CD14-positive monocyte (primary cell): Measurements from ENCODE around the gene CREBBP. TPM values are rescaled to one million over a fixed set of nuclear protein-coding genes. Genes with fewer than 3 reads are reported as not detected.

Experiments used
- DNase-seq, 3 donors: peaks; one replicate each; pipeline ENCODE4 v3.0.0-alpha.2; 2011 to 2022
- H2AFZ ChIP-seq: 2 replicates; pipeline ENCODE4 v1.6.0; 2012; ENCODE audit warnings: mild to moderate bottlenecking, low read depth, low read length, inconsistent platforms; ENCODE audit not compliant: insufficient read depth, poor library complexity, severe bottlenecking
- H3K27ac ChIP-seq, 2 donors: 1 replicate in 1 of 2; 2 replicates in 1 of 2; pipeline ENCODE4 v1.5.1; 2012 to 2013; ENCODE audit warnings: low read length in 2 of 2, control low read depth in 1 of 2, inconsistent platforms in 1 of 2, low read depth in 1 of 2, mild to moderate bottlenecking in 1 of 2
- H3K27me3 ChIP-seq, 2 donors: one replicate each; pipeline versions ENCODE4 v1.6.0 to v1.6.1; 2011 to 2013; ENCODE audit warnings: low read length in 2 of 2; ENCODE audit not compliant: control insufficient read depth in 2 of 2, insufficient read depth in 2 of 2
- H3K36me3 ChIP-seq, 2 donors: replicated peaks in 1 of 2; 1 replicate in 1 of 2; 2 replicates in 1 of 2; pipeline versions ENCODE4 v1.5.1 to v1.6.1; 2012 to 2013; ENCODE audit warnings: low read length in 2 of 2, control low read depth in 1 of 2, inconsistent platforms in 1 of 2, mild to moderate bottlenecking in 1 of 2; ENCODE audit not compliant: insufficient read depth in 2 of 2, control insufficient read depth in 1 of 2
- H3K4me1 ChIP-seq, 2 donors: 1 replicate in 1 of 2; 2 replicates in 1 of 2; pipeline versions ENCODE4 v1.5.1 to v1.6.1; 2012 to 2013; ENCODE audit warnings: low read length in 2 of 2, control low read depth in 1 of 2, inconsistent platforms in 1 of 2, mild to moderate bottlenecking in 1 of 2, moderate library complexity in 1 of 2; ENCODE audit not compliant: insufficient read depth in 2 of 2, control insufficient read depth in 1 of 2
- H3K4me2 ChIP-seq: replicated peaks from 2 replicates; pipeline ENCODE3; 2012; ENCODE audit warnings: low read length, moderate library complexity, mild to moderate bottlenecking; ENCODE audit not compliant: poor library complexity, severe bottlenecking; ENCODE audit errors: extremely low read depth
- H3K4me3 ChIP-seq, 3 experiments: fragments of 200-600 bp in 1 of 3; sonication (generic) in 1 of 3; replicated peaks in 1 of 3; 1 replicate in 2 of 3; 2 replicates in 1 of 3; pipeline ENCODE4 v1.5.1; 2011 to 2013; ENCODE audit warnings: low read length in 3 of 3, mild to moderate bottlenecking in 3 of 3, control low read depth in 2 of 3, low read depth in 2 of 3, inconsistent platforms in 1 of 3, moderate library complexity in 1 of 3
- H3K79me2 ChIP-seq: 2 replicates; pipeline ENCODE4 v1.6.0; 2012; ENCODE audit warnings: mild to moderate bottlenecking, control low read depth, inconsistent platforms, low read length, moderate library complexity; ENCODE audit not compliant: insufficient read depth
- H3K9ac ChIP-seq: 2 replicates; pipeline ENCODE4 v1.6.0; 2017; ENCODE audit warnings: low read length, mild to moderate bottlenecking; ENCODE audit not compliant: insufficient read depth, poor library complexity, severe bottlenecking
- H3K9me3 ChIP-seq, 2 donors: replicated peaks in 1 of 2; 1 replicate in 1 of 2; 2 replicates in 1 of 2; pipeline versions ENCODE4 v1.5.1 to v1.6.1; 2012 to 2013; ENCODE audit warnings: low read length in 2 of 2, control low read depth in 1 of 2; ENCODE audit not compliant: control insufficient read depth in 1 of 2, insufficient read depth in 1 of 2
- H4K20me1 ChIP-seq: 2 replicates; pipeline ENCODE4 v1.6.0; 2012; ENCODE audit warnings: mild to moderate bottlenecking, low read length, control low read depth, moderate library complexity; ENCODE audit not compliant: insufficient read depth
- H3K27ac Mint-ChIP-seq, 7 donors: one replicate each; pipeline ENCODE4 v1.8.0; 2020; ENCODE audit warnings: mild to moderate bottlenecking in 7 of 7, mixed read lengths in 7 of 7, moderate library complexity in 6 of 7, inconsistent platforms in 2 of 7
- H3K27me3 Mint-ChIP-seq, 3 donors: one replicate each; pipeline ENCODE4 v1.8.0; 2021 to 2022; ENCODE audit warnings: low read depth in 3 of 3, mild to moderate bottlenecking in 3 of 3, mixed read lengths in 3 of 3, moderate library complexity in 3 of 3, inconsistent platforms in 1 of 3
- H3K36me3 Mint-ChIP-seq, 2 donors: one replicate each; pipeline ENCODE4 v1.8.0; 2020; ENCODE audit warnings: mixed read lengths in 2 of 2, inconsistent platforms in 1 of 2, mild to moderate bottlenecking in 1 of 2
- H3K4me1 Mint-ChIP-seq: one replicate; pipeline ENCODE4 v1.8.0; 2020; ENCODE audit warnings: mild to moderate bottlenecking, mixed read lengths
- H3K4me3 Mint-ChIP-seq, 2 donors: one replicate each; pipeline ENCODE4 v1.8.0; 2020; ENCODE audit warnings: mild to moderate bottlenecking in 2 of 2, mixed read lengths in 2 of 2, moderate library complexity in 1 of 2
- H3K9me3 Mint-ChIP-seq, 7 donors: one replicate each; pipeline ENCODE4 v1.8.0; 2020 to 2022; ENCODE audit warnings: mixed read lengths in 7 of 7, mild to moderate bottlenecking in 6 of 7, moderate library complexity in 6 of 7, inconsistent platforms in 2 of 7
- WGBS: methylation state at CpG from one replicate; pipeline ENCODE4 v1.1.5; 2013; ENCODE audit warnings: missing lambda C conversion rate; ENCODE audit not compliant: insufficient coverage; 5-methylcytosine and 5-hydroxymethylcytosine counted together
- intact Hi-C, 2 donors: fragments of 100-400 bp; cut with micrococcal nuclease; formaldehyde crosslinking; loops; one replicate each; pipeline versions ENCODE4 v1.15.0 to v1.15.1; 2023
- polyA plus RNA-seq, 3 donors: library from polyadenylated mRNA; depleted of rRNA in 1 of 3; unstranded in 2 of 3; stranded (reverse) in 1 of 3; fragments of 300-500 nt in 2 of 3; fragments of >200 nt in 1 of 3; fragmentation: Illumina TruSeq in 2 of 3; gene quantifications; 1 replicate in 2 of 3; 2 replicates in 1 of 3; pipeline ENCODE4 v1.2.3, GENCODE V29; 2012 to 2021
- TF ChIP-seq, protein P1 (sequence below): fragments of 200-600 bp; IDR thresholded peaks from one replicate; pipeline ENCODE4 v1.8.0; 2022; ENCODE audit warnings: antibody characterized with exemption, mild to moderate bottlenecking

The CREBBP gene
- polyA plus RNA-seq, 3 donors = 2.1 to 26.9 (median 6.2) TPM

GRCh38 chr16:3713587-3714242 is 166.8 kb downstream of the CREBBP start:
- Mint-ChIP-seq H3K36me3 (peaks cover 19 to 26% of the 10 kb centered on the region in 2 donors), H3K27me3 (peaks cover 0 to 9% (median 0%) of the 10 kb centered on the region in 3 donors), H3K4me3 (no peak overlapping the region), H3K4me1 (peaks cover 14% of the 10 kb centered on the region), H3K27ac (peak overlapping the region in 2 of 7 donors; percentile 27 to 46), H3K9me3 (peaks cover 0 to 2% (median 0%) of the 10 kb centered on the region in 7 donors)
- Histone ChIP-seq H3K9me3 (no peaks in the 10 kb centered on the region), H3K79me2 (peaks cover 22% of the 10 kb centered on the region), H3K27me3 (no peaks in the 10 kb centered on the region), H3K27ac (no peak overlapping the region), H2AFZ (no peak overlapping the region), H4K20me1 (no peaks in the 10 kb centered on the region), H3K4me1 (peaks cover 15 to 19% of the 10 kb centered on the region in 2 donors), H3K9ac (no peak overlapping the region), H3K4me2 (no peak overlapping the region), H3K36me3 (peaks cover 2 to 8% of the 10 kb centered on the region in 2 donors), H3K4me3 (no peak overlapping the region)
- intact Hi-C loops = no loop called here
- 96% methylated on average over 15 of the region's 15 CpGs for WGBS
- TF ChIP-seq, protein P1, sequence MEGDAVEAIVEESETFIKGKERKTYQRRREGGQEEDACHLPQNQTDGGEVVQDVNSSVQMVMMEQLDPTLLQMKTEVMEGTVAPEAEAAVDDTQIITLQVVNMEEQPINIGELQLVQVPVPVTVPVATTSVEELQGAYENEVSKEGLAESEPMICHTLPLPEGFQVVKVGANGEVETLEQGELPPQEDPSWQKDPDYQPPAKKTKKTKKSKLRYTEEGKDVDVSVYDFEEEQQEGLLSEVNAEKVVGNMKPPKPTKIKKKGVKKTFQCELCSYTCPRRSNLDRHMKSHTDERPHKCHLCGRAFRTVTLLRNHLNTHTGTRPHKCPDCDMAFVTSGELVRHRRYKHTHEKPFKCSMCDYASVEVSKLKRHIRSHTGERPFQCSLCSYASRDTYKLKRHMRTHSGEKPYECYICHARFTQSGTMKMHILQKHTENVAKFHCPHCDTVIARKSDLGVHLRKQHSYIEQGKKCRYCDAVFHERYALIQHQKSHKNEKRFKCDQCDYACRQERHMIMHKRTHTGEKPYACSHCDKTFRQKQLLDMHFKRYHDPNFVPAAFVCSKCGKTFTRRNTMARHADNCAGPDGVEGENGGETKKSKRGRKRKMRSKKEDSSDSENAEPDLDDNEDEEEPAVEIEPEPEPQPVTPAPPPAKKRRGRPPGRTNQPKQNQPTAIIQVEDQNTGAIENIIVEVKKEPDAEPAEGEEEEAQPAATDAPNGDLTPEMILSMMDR = no peak
- DNase-seq = no peak

DNA sequence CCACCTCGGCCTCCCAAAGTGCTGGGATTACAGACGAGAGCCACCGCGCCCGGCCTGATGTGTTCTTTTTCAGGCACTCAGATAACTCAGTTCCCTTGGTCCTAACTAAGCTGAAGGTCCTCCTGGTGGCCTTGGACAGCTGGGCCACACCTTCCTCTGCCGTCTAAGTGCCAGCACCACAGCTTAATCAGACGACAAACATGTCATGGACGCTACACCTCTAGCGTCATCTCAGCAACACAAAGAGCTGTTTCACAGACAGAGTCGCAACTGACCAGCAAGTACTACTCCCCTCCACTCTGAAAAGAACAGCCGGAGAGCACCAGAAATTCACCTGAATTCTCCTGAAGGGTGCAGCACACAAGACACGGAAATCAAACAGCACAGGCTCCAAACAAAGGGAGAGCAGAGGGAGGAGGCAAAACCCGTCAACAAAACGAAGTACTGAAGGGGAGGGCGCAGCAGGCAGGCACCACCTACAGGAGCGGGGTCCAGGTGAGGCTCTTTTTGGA is 167.6 kb downstream of the CREBBP start:
- 98% methylated on average over 15 of the region's 16 CpGs for WGBS
- intact Hi-C loops = no loop called here
- H3K4me3 ChIP-seq = no peak overlapping the region
- H3K9ac ChIP-seq = no peak overlapping the region
- peaks cover 0 to 1% (median 0%) of the 10 kb centered on the region in 7 donors for H3K9me3 Mint-ChIP-seq
- H2AFZ ChIP-seq = no peak overlapping the region
- H3K36me3 ChIP-seq = peaks cover 2 to 8% of the 10 kb centered on the region in 2 donors
- no peak overlapping the region for H3K4me3 Mint-ChIP-seq
- H3K27me3 ChIP-seq = no peaks in the 10 kb centered on the region
- TF ChIP-seq, protein P1 = no peak
- H3K4me2 ChIP-seq = no peak overlapping the region
- peak overlapping the region in 1 of 7 donors; percentile 17 for H3K27ac Mint-ChIP-seq
- peaks cover 10% of the 10 kb centered on the region for H3K4me1 Mint-ChIP-seq
- H3K36me3 Mint-ChIP-seq = peaks cover 19 to 26% of the 10 kb centered on the region in 2 donors
- DNase-seq = no peak
- H3K27ac ChIP-seq = no peak overlapping the region
- peaks cover 22% of the 10 kb centered on the region for H3K79me2 ChIP-seq
- H3K27me3 Mint-ChIP-seq = peaks cover 0 to 9% (median 0%) of the 10 kb centered on the region in 3 donors
- no peaks in the 10 kb centered on the region for H3K9me3 ChIP-seq
- no peaks in the 10 kb centered on the region for H4K20me1 ChIP-seq
- peaks cover 12 to 14% of the 10 kb centered on the region in 2 donors for H3K4me1 ChIP-seq
